ENCODE results near the gene FGF22. TPM values are rescaled to one million over a fixed set of nuclear protein-coding genes. Genes with fewer than 3 reads are reported as not detected.

Gene FGF22
- total and polyA plus RNA-seq, 2 of the 8 experiments (the other 6 are each of a cell fraction or from before 2014, with no cell fraction given), result 0.44 to 1.7 TPM

DNA sequence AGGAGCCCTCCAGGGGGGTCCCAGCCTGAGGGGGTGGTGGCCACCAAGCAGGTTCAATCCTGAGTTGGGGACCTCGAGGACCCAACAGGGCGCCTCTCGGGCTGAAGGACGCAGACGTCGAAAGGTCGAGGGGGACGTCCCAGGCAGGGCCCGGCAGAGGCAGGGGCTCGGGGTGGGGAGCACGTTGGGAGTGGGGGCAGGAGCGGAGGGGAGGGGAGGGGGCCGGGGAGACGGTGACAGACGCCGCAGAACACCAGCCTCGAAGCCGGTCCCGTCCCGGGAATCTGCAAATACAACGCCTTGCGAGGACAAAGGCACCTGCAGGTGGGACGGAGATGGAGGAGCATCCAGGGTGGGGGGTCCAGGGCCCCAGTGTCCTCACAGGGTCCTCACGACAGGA, 4.1 kb downstream of the FGF22 start:
- DNase-seq (ENCODE audit: low read depth in 1 of 2, low spot score in 2 of 2) (no peak), FAIRE-seq (no peak)
- ChIA-PET CTCF (ENCODE audit: partially characterized antibody) (no interaction called here), POLR2A (ENCODE audit: partially characterized antibody) (interaction anchor here (1.0 to 1.4 kb wide), 2 partner anchors 12 to 20 kb away, joined by 3 to 4 read pairs; no protein-coding TSS in a partner anchor)
- Histone ChIP-seq H4K8ac (ENCODE audit: extremely low read depth, insufficient read depth, low read length) (peak overlapping the region; percentile 85; the same call in 1 of the 2 replicates), H2BK20ac (ENCODE audit: low read length) (no peak overlapping the region), H3K4me3 (ENCODE audit: extremely low read depth in 1 of 4, insufficient read depth in 2 of 4, low read depth in 3 of 4, low read length in 4 of 4) (no peak overlapping the region), H2AK5ac (ENCODE audit: low read depth, low read length) (no peak overlapping the region), H4K91ac (replicated peaks; ENCODE audit: insufficient read length, low read length) (no peak overlapping the region), H2BK5ac (ENCODE audit: low read depth, low read length) (no peak overlapping the region), H3K14ac (ENCODE audit: insufficient read length) (no peak overlapping the region), H2BK12ac (ENCODE audit: low read depth, low read length) (no peak overlapping the region), H3K23ac (ENCODE audit: insufficient read length) (no peak overlapping the region), H2AFZ (ENCODE audit: low read length) (no peak overlapping the region), H3K4ac (replicated peaks; ENCODE audit: insufficient read length, low read depth, low read length) (no peak overlapping the region), H3K79me2 (ENCODE audit: control insufficient read depth in 1 of 2, insufficient read depth in 2 of 2, low read length in 2 of 2) (no peaks in the 10 kb centered on the region), H3K27ac (ENCODE audit: low read depth, low read length) (no peak overlapping the region), H3K9me3 (ENCODE audit: insufficient read depth in 2 of 2, low read depth in 1 of 2, low read length in 1 of 2) (no peaks in the 10 kb centered on the region), H4K5ac (ENCODE audit: insufficient read length, low read depth, low read length) (no peak overlapping the region), H2BK15ac (ENCODE audit: low read length) (no peak overlapping the region), H3K27me3 (replicated peaks in 1 of 4; ENCODE audit: control insufficient read depth in 3 of 4, extremely low read depth in 1 of 4, insufficient read depth in 3 of 4, low read length in 3 of 4) (peaks cover 0 to 7% (median 5%) of the 10 kb centered on the region in 4 experiments; a peak in 5 of 7 replicates), H4K20me1 (replicated peaks in 1 of 2; ENCODE audit: control insufficient read depth in 1 of 2, insufficient read depth in 2 of 2, low read length in 2 of 2) (peaks cover 5 to 10% of the 10 kb centered on the region in 2 experiments), H3K56ac (replicated peaks; ENCODE audit: insufficient read length, low read depth, low read length) (no peak overlapping the region), H3K79me1 (ENCODE audit: low read depth, low read length) (no peaks in the 10 kb centered on the region; the same call in 1 of the 2 replicates), H3K36me3 (ENCODE audit: control insufficient read depth in 2 of 4, insufficient read depth in 4 of 4, low read length in 3 of 4) (peaks cover 0 to 35% (median 15%) of the 10 kb centered on the region in 4 experiments; a peak in 6 of 8 replicates), H3K18ac (ENCODE audit: extremely low read depth, low read length) (no peak overlapping the region), H3K4me1 (replicated peaks in 1 of 4; ENCODE audit: control insufficient read depth in 3 of 4, insufficient read depth in 4 of 4, low read length in 3 of 4) (peaks cover 0 to 4% (median under 1%) of the 10 kb centered on the region in 4 experiments; a peak in 2 of 7 replicates), H3K23me2 (ENCODE audit: low read depth, low read length) (peaks cover 5% of the 10 kb centered on the region; the same call in 1 of the 2 replicates), H3K9ac (replicated peaks in 1 of 4; ENCODE audit: extremely low read depth in 1 of 4, low read depth in 3 of 4, low read length in 3 of 4) (no peak overlapping the region; a peak in 1 of 7 replicates), H2BK120ac (replicated peaks; ENCODE audit: low read depth, low read length) (no peak overlapping the region), H3K4me2 (ENCODE audit: insufficient read depth in 1 of 2, low read depth in 2 of 2, low read length in 2 of 2) (no peak overlapping the region)
- WGBS, 2 experiments (ENCODE audit: extremely low coverage in 1 of 2, insufficient coverage in 1 of 2, insufficient read length in 1 of 2, insufficient replicate concordance in 2 of 2, low coverage in 1 of 2, low lambda C conversion rate in 2 of 2, missing lambda C conversion rate in 1 of 2), result 90% methylated on average over 2 of the region's 24 CpGs; no CpG with 5 or more reads in 1 of the 2 experiments
- TF ChIP-seq RXRA (IDR thresholded peaks at IDR 0.05; ENCODE audit: insufficient read depth, low read depth, low read length) (no peak), ATF3 (IDR thresholded peaks at IDR 0.05; ENCODE audit: insufficient read depth, low read depth, low read length) (no peak), CBX5 (IDR thresholded peaks at IDR 0.05; ENCODE audit: low read depth, low read length) (no peak), KDM1A (IDR thresholded peaks at IDR 0.05; ENCODE audit: borderline replicate concordance, low read length) (no peak), NANOG (IDR thresholded peaks at IDR 0.05; ENCODE audit: insufficient read depth, low read depth, low read length, poor library complexity, severe bottlenecking) (no peak), RBBP5 (IDR thresholded peaks at IDR 0.05; ENCODE audit: borderline replicate concordance, low read depth, low read length) (no peak), HDAC6 (IDR thresholded peaks at IDR 0.05; ENCODE audit: low read depth, low read length) (no peak), RNF2 (IDR thresholded peaks at IDR 0.05; ENCODE audit: borderline replicate concordance, low read depth, low read length, missing control alignments, poor library complexity, severe bottlenecking) (no peak), SIX5 (IDR thresholded peaks at IDR 0.05; ENCODE audit: low read depth, low read length) (no peak)
- TF ChIP-seq, protein P1, sequence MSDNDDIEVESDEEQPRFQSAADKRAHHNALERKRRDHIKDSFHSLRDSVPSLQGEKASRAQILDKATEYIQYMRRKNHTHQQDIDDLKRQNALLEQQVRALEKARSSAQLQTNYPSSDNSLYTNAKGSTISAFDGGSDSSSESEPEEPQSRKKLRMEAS (IDR thresholded peaks at IDR 0.05), result no peak
